Measurements from ENCODE around the gene VPS35L. TPM values are rescaled to one million over a fixed set of nuclear protein-coding genes. Genes with fewer than 3 reads are reported as not detected.

The VPS35L gene
- total RNA-seq, 2 experiments from 2014 or later: 43.4 to 47.7 TPM

DNA sequence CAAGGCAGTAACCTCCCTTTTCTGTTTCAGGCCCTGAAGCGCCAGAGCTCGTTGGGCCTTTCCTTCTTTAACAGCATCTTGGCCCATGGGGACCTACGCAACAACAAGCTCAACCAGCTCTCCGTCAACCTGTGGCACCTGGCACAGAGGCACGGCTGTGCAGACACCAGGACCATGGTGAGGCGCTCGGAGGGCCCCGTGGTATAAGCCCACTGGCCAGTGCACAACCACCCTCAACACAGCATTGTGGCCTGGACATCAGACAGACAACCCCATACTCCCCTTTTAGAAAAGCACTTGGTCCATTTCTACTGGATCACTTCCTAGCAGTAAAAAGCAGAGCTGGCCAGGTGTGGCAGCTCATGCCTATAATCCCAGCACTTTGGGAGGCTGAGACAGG is 144.0 kb downstream of the VPS35L start:
- CTCF ChIA-PET: no interaction called here
- H3K9me3 Mint-ChIP-seq (ENCODE audit: low read depth): no peaks in the 10 kb centered on the region
- H3K4me3 Mint-ChIP-seq: no peak overlapping the region
- H3K27ac Mint-ChIP-seq: no peak overlapping the region
- ATAC-seq: no peak
- peaks cover 47% of the 10 kb centered on the region for H3K36me3 Mint-ChIP-seq
- peaks cover 25% of the 10 kb centered on the region for H3K4me1 Mint-ChIP-seq
- H3K27me3 Mint-ChIP-seq: no peaks in the 10 kb centered on the region
- DNase-seq: no peak

DNA sequence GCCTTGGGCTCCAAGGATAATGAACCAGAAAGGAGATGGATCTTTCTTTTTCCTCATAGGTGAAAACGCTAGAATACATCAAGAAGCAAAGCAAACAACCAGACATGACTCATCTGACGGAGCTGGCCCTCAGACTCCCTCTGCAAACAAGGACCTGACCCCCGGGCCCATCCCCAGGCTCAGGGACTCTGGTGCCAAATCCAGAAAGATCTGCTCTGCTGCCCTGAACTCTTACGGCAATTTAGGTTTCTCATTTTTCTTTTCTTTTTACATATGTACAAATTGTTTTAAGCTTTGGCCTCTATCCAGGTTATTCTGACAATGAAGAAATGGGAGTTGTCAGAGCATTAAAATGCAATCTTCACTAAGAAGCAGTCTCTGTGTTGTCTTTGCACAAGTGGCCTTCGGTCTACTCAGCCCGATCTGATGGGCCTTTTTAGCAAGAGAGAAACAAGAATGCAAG is 144.8 kb downstream of the VPS35L start:
- CTCF ChIA-PET: no interaction called here
- peaks cover 51% of the 10 kb centered on the region for H3K36me3 Mint-ChIP-seq

DNA sequence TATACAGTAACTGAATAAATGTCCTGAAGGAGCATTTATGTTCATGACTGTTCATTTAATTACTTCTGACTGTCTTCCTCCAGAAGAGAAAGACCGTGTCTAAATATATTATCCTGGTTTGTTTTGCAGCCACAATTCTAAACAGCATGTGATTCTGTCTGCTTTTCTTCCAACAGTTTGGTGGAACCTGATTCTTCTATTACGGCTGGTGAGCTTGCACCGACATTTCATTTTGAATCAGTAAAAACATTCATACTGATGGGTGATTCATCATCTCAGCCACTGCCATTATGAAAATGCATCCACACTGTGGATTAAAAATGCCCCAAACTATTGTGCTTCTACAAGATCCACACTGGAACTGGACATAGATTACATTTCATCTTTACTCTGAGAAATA is 145.6 kb downstream of the VPS35L start:
- H3K27me3 Mint-ChIP-seq: no peaks in the 10 kb centered on the region
- H3K4me1 Mint-ChIP-seq: peaks cover 21% of the 10 kb centered on the region
- DNase-seq (no peak), ATAC-seq (no peak)
- H3K4me3 Mint-ChIP-seq: no peak overlapping the region
- CTCF ChIA-PET: no interaction called here
- H3K27ac Mint-ChIP-seq: no peak overlapping the region
- no peaks in the 10 kb centered on the region for H3K9me3 Mint-ChIP-seq (ENCODE audit: low read depth)
- H3K36me3 Mint-ChIP-seq: peaks cover 57% of the 10 kb centered on the region

More for the DNA sequence above, 144.8 kb downstream of the VPS35L start:
- ATAC-seq (no peak), DNase-seq (no peak)
- H3K9me3 Mint-ChIP-seq (ENCODE audit: low read depth): no peaks in the 10 kb centered on the region
- no peaks in the 10 kb centered on the region for H3K27me3 Mint-ChIP-seq
- H3K4me3 Mint-ChIP-seq: no peak overlapping the region
- no peak overlapping the region for H3K27ac Mint-ChIP-seq
- peaks cover 24% of the 10 kb centered on the region for H3K4me1 Mint-ChIP-seq

DNA sequence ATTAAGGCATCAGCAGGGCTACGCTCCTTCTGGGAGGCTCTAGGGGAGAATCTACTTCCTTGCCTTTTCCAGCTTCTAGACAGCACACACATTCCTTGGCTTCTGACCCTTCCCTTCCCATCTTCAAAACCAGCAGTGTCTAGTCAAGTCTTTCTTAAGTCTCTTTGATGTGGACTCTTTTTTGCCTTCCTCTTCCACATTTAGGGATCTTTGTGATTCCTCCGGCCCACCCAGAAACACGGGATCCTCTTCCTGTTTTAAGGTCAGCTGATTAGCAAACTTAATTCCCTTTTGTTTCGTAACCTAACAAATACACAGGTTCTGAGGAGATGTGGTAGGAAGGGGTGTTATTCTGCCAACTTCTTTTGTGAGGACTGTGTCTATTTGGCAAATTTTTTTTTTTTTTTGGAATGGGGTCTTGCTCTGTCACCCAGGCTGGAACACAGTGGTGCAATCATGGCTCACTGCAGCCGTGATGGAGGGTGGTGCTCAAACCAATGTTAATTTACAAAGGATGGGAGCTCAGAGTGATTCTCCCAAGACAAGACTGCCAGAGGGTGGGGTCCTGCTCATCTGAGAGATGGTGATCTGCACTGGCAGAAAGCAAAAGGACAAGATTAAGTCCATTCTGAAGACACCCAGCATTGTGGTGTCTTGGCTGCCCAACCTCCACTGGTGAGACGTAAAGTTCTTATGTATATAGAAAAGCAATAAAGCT is 147.8 kb downstream of the VPS35L start:
- ATAC-seq (no peak), DNase-seq (no peak)
- Mint-ChIP-seq H3K27ac (no peak overlapping the region), H3K4me1 (peaks cover under 1% of the 10 kb centered on the region), H3K9me3 (ENCODE audit: low read depth) (no peaks in the 10 kb centered on the region), H3K36me3 (peaks cover 59% of the 10 kb centered on the region), H3K27me3 (no peaks in the 10 kb centered on the region), H3K4me3 (no peak overlapping the region)
- CTCF ChIA-PET: no interaction called here

DNA sequence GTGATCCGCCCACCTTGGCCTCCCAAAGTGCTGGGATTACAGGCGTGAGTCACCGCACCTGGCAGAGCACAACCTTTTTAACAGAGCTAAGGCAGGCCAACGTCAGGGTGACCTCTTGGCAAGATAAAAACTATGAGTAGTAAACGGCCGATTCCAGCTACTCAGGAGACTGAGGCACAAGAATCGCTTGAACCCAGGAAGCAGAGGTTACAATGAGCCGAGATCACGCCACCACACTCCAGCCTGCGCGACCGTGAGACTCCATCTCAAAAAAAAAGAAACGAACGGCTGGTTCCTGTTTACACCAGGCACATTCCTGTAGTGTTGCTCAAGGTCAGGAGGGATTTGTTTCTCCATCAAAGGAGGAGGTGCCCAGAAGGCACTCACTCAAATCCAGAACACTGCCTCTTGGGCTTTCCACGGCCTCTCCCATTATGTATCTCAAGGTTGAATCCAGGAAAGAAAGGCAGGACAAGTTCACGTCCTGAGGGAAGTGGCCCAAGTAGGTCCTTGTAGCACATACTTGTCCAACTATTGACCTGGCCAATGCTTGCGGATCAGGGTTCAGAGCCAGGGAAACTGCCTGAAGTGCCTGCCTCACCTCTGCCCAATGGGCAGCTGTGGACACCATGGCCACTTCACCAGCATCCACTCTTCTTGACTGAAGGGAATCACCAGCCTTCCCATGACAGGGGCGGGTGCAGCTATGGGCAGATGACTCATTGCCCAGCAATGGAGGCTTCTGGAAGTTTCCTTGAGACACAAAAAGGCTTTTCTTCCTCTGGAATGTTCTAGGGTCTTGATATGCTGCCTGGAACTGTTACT is 149.0 kb downstream of the VPS35L start:
- Mint-ChIP-seq H3K27me3 (no peaks in the 10 kb centered on the region), H3K36me3 (peaks cover 56% of the 10 kb centered on the region), H3K4me3 (no peak overlapping the region), H3K27ac (no peak overlapping the region), H3K9me3 (ENCODE audit: low read depth) (no peaks in the 10 kb centered on the region), H3K4me1 (no peaks in the 10 kb centered on the region)
- CTCF ChIA-PET: no interaction called here
- DNase-seq (no peak), ATAC-seq (no peak)

DNA sequence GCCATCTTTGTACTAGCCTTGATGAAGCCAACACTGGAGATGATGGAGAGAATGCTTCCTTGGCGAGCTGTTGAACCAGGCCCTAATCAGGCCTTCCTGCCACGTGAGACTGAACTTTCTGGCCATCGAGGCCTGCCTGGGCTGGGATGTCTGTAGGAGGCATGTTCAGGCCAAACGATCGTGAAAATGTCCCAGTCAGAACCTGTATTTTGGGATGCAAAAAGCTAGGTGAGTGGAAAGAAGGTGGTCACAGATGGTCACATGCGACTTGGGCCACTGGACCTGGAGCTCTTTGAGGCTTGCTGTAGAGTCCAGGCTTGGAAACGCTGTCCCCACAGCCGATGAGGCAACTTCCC is 149.6 kb downstream of the VPS35L start:
- no peaks in the 10 kb centered on the region for H3K9me3 Mint-ChIP-seq (ENCODE audit: low read depth)

DNA sequence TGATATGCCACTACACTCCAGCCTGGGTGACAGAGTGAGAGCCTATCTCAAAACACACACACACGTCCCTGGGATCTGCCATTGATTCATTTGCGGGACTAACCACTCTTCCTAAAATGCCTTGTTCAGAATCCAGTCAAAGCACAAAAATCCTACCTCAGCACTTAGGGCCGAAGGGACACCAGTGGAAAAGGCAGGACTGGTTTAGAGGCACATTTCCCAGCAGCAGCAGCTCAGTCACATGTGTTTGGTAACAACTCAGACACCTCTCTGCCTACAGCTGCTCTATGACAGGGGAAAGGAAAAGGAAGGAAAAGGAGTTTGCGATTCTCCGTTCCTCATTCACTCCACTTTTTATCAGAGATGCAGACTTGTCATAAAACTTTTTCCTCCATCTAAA is 150.3 kb downstream of the VPS35L start:
- H3K9me3 Mint-ChIP-seq (ENCODE audit: low read depth): no peaks in the 10 kb centered on the region
- H3K27ac Mint-ChIP-seq: no peak overlapping the region

More for the DNA sequence above, 149.6 kb downstream of the VPS35L start:
- ATAC-seq (no peak), DNase-seq (no peak)
- CTCF ChIA-PET: no interaction called here
- Mint-ChIP-seq H3K27ac (no peak overlapping the region), H3K4me1 (no peaks in the 10 kb centered on the region), H3K4me3 (no peak overlapping the region), H3K36me3 (peaks cover 55% of the 10 kb centered on the region), H3K27me3 (no peaks in the 10 kb centered on the region)

DNA sequence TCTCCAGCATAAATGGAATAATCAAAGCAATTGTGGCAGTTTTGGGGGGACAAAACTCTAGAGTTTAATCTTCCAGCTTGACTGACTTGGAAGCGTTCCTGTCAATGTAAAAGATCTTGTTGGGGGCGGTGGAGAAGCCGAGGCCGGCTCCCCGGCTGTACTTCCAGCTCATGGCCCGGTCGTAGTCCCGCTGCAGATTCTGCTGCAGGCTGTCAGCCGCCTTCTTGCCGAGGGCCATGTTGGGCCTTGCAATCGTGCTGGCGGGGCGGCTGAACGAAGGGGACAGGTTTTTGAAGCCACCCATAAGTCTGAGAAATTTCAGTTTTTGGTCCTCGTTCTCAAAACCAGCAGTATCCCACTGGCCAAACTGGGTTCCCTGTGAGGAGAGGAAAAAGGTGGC is 151.3 kb downstream of the VPS35L start:
- no peak for DNase-seq
- Mint-ChIP-seq H3K4me3 (no peak overlapping the region), H3K36me3 (peaks cover 42% of the 10 kb centered on the region), H3K27me3 (no peaks in the 10 kb centered on the region), H3K4me1 (no peaks in the 10 kb centered on the region), H3K27ac (no peak overlapping the region), H3K9me3 (ENCODE audit: low read depth) (no peaks in the 10 kb centered on the region)
- CTCF ChIA-PET: no interaction called here
- no peak for ATAC-seq

More for the DNA sequence above, 150.3 kb downstream of the VPS35L start:
- DNase-seq (no peak), ATAC-seq (no peak)
- no peaks in the 10 kb centered on the region for H3K27me3 Mint-ChIP-seq
- H3K4me1 Mint-ChIP-seq: no peaks in the 10 kb centered on the region
- no peak overlapping the region for H3K4me3 Mint-ChIP-seq
- peaks cover 49% of the 10 kb centered on the region for H3K36me3 Mint-ChIP-seq
- CTCF ChIA-PET: no interaction called here

DNA sequence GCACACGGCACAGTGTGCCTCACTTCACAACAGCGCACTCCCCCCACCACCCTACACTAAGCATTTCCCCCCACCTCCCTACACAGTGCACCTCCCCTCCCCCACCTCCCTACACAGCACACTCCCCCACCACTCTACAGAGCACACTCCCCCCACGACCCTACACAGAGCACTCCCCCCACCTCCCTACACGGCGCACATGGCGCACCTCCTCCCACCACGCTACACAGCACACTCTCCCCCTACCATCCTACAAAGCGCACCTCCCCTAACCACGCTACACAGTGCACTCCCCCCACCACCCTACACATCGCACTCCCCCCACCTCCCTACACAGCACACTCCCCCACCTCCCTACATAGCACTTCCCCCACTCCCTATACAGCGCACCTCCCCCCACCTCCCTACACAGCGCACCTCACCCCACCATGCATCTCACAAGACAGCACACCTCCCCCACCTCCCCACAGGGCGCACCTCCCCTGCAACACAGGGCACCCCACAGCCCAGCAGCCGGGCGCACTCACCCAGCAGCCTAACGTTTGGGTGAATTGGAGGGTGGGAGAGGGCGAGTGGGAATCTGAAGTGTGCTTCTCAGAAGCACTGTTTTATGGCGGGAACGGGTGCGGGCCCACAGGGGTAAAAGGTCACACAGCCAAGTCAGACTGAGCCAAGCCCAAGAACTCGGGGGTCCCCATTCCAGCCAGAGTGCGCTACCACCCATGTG is 152.2 kb downstream of the VPS35L start:
- Mint-ChIP-seq H3K27ac (no peak overlapping the region), H3K27me3 (no peaks in the 10 kb centered on the region), H3K36me3 (peaks cover 37% of the 10 kb centered on the region), H3K4me1 (no peaks in the 10 kb centered on the region), H3K4me3 (no peak overlapping the region), H3K9me3 (ENCODE audit: low read depth) (no peaks in the 10 kb centered on the region)
- no peak for ATAC-seq
- CTCF ChIA-PET: no interaction called here
- no peak for DNase-seq

DNA sequence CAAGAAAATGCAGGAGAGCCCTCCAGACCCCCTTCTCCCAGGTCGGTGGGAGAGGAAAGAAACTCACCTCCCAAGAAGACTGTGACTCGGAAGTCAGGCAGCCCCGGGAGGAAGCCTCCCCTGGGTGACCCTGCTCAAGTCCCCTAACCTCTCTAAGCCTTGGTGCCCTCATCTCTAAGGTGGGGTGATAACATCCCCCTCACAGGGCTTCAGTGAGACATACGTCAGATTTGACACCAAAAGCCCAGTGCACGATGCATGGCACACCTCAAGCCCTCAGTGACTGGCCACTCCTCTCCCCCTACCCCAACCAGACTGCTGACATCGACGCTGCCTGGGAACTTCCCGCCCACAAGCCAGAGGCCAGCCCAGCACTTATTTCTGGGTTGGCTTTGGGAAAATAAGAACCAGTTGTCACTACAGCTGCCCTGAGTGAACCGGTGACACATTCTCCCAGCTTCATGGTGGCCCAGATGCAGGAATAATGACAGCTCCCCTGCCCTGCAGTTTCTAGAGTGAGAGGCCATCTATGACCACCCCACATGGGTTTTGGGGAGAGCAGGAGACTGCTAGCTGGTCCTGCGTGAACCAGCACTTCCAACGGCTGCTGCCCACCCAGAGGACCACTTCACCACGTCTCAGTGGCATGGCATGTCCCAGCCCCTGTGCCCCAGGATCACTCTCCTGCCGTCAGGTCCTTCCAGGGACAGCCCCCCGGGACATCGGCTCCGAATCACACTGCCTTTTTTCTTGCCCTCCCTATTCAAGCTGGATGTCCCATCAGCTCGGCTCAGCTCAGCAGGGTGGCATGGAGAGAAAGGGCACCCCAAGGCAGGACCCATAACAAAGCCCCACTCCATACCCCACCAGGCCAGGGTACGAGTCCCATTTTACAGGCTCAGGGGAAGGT is 153.0 kb downstream of the VPS35L start:
- no peak for DNase-seq
- Mint-ChIP-seq H3K4me3 (no peak overlapping the region), H3K9me3 (ENCODE audit: low read depth) (no peaks in the 10 kb centered on the region), H3K36me3 (peaks cover 33% of the 10 kb centered on the region), H3K4me1 (no peaks in the 10 kb centered on the region), H3K27me3 (no peaks in the 10 kb centered on the region), H3K27ac (no peak overlapping the region)
- ATAC-seq: no peak
- CTCF ChIA-PET: no interaction called here

DNA sequence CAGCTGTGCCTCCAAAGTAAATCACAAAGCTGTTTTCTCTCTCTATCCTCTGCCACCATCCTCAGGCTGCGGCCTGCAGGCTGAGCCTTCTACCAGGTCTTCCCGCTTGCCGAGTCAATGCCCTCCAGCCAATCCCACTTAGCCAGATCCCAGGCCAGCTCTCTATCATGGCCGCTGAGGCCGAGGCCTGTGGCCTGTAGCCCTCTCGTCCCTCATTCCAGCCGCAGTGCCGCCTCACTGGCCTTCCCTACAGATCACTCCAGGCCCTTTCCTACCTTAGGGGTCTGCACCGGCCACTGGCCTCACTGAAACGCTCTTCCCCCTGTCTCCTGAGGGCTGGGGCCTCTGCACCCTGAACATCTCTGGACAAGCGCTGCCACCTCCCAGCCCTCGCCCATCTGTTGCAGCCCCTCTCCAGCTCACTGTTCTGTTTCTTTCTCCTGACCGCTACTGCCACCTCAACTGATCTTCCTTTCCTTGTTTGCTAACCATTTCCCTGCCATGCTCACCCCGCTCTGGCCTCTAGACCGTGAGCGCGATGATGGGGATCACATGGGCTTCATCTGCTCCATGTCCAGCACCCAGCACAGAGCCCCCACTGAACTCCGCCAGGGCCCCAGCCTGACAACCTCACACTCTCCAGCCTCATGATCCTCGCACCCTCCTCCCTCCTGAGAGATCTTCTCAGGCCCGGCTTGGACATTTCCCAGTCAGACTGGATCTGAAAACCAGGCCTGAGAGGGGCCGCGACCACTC is 154.1 kb downstream of the VPS35L start:
- H3K4me1 Mint-ChIP-seq: no peaks in the 10 kb centered on the region
- H3K27me3 Mint-ChIP-seq: no peaks in the 10 kb centered on the region
- H3K36me3 Mint-ChIP-seq: peaks cover 36% of the 10 kb centered on the region
- H3K9me3 Mint-ChIP-seq (ENCODE audit: low read depth): no peaks in the 10 kb centered on the region
- DNase-seq (no peak), ATAC-seq (no peak)
- H3K4me3 Mint-ChIP-seq: no peak overlapping the region
- H3K27ac Mint-ChIP-seq: no peak overlapping the region
- CTCF ChIA-PET: interaction anchor here (0.9 kb wide), 1 partner anchor 19 kb away, joined by 5 read pairs; no protein-coding TSS in a partner anchor

DNA sequence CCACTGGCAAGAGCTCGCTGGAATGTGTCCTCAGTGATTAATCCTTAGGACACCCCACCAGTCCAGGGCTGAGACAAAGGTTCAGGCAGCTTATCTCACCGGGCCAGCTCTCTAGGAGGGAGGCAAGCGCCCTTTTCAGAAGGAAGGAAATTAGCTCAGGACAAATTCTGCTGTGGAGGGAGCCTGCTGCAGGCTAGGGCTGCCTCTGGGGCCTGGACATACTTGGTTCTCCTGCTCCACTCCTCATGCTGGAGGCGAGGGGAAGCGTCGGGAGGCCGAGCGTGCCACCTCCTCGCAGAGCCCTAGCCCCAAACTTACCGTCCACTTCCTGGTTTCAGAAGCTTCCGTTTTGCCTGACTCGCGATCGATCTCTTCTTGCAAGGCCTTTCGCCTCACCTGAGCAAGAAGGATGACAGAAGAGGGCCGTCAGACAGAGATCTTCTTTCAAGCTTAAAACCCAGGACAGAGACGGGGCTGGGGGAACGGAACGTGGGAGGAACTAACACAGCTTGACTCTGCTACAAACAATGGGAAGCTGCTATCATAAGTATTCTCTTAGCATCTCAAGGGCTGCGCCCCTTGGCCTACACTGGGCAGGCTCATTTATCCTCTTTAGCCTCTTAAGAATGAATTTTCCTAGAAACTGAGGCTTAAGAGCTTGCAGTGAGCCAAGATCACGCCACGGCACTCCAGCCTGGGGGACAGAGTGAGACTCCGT is 154.8 kb downstream of the VPS35L start:
- CTCF ChIA-PET: interaction anchor here (0.9 kb wide), 1 partner anchor 18 kb away, joined by 5 read pairs; no protein-coding TSS in a partner anchor
- H3K4me1 Mint-ChIP-seq: no peaks in the 10 kb centered on the region
- H3K36me3 Mint-ChIP-seq: peaks cover 32% of the 10 kb centered on the region
- no peak for DNase-seq
- no peaks in the 10 kb centered on the region for H3K9me3 Mint-ChIP-seq (ENCODE audit: low read depth)
- no peak for ATAC-seq
- no peak overlapping the region for H3K4me3 Mint-ChIP-seq
- no peaks in the 10 kb centered on the region for H3K27me3 Mint-ChIP-seq
- no peak overlapping the region for H3K27ac Mint-ChIP-seq

All from activated CD8-positive, alpha-beta memory T cell treated with anti-CD3 and anti-CD28 coated beads, Interleukin-2, amount 10 ng/mL, durations not matched to agents 7 days and 5 days (primary cell).